ENCODE data around the gene CPA5. TPM values are rescaled to one million over a fixed set of nuclear protein-coding genes. Genes with fewer than 3 reads are reported as not detected.

CPA5 gene
- total and polyA plus RNA-seq, 2 of the 8 experiments (the other 6 are each of a cell fraction or from before 2014, with no cell fraction given): 0.12 TPM; not detected in 1

GRCh38 chr7:130372402-130373165 is 28.0 kb downstream of the CPA5 start:
- Histone ChIP-seq H2BK20ac (ENCODE audit: low read length) (peak overlapping the region; percentile 15; the same call in 1 of the 2 replicates), H3K9ac (replicated peaks in 1 of 4; ENCODE audit: extremely low read depth in 1 of 4, low read depth in 3 of 4, low read length in 3 of 4) (no peak overlapping the region; a peak in 1 of 7 replicates), H4K20me1 (replicated peaks in 1 of 2; ENCODE audit: control insufficient read depth in 1 of 2, insufficient read depth in 2 of 2, low read length in 2 of 2) (no peaks in the 10 kb centered on the region), H3K4me1 (replicated peaks in 1 of 4; ENCODE audit: control insufficient read depth in 3 of 4, insufficient read depth in 4 of 4, low read length in 3 of 4) (peaks cover 0 to 8% (median 6%) of the 10 kb centered on the region in 4 experiments; a peak in 6 of 7 replicates), H4K8ac (ENCODE audit: extremely low read depth, insufficient read depth, low read length) (no peak overlapping the region; the same call in 1 of the 2 replicates), H2AFZ (ENCODE audit: low read length) (peak overlapping the region; percentile 13), H2BK120ac (replicated peaks; ENCODE audit: low read depth, low read length) (peak overlapping the region; percentile 75), H3K79me1 (ENCODE audit: low read depth, low read length) (no peaks in the 10 kb centered on the region), H2AK5ac (ENCODE audit: low read depth, low read length) (no peak overlapping the region), H3K4me3 (ENCODE audit: extremely low read depth in 1 of 4, insufficient read depth in 2 of 4, low read depth in 3 of 4, low read length in 4 of 4) (no peak overlapping the region), H3K18ac (ENCODE audit: extremely low read depth, low read length) (no peak overlapping the region), H3K9me3 (ENCODE audit: insufficient read depth in 2 of 2, low read depth in 1 of 2, low read length in 1 of 2) (peaks cover 18% of the 10 kb centered on the region in 2 experiments), H2BK12ac (ENCODE audit: low read depth, low read length) (peak overlapping the region; percentile 44; the same call in 1 of the 2 replicates), H3K79me2 (ENCODE audit: control insufficient read depth in 1 of 2, insufficient read depth in 2 of 2, low read length in 2 of 2) (no peaks in the 10 kb centered on the region), H3K27ac (ENCODE audit: low read depth, low read length) (no peak overlapping the region), H3K4me2 (ENCODE audit: insufficient read depth in 1 of 2, low read depth in 2 of 2, low read length in 2 of 2) (no peak overlapping the region), H3K23ac (ENCODE audit: insufficient read length) (no peak overlapping the region), H3K4ac (replicated peaks; ENCODE audit: insufficient read length, low read depth, low read length) (no peak overlapping the region), H2BK15ac (ENCODE audit: low read length) (0 out of 2 replicates have a peak overlapping the region, but pooled peaks have one; percentile 53), H3K56ac (replicated peaks; ENCODE audit: insufficient read length, low read depth, low read length) (no peak overlapping the region), H4K91ac (replicated peaks; ENCODE audit: insufficient read length, low read length) (peak overlapping the region; percentile 30), H2BK5ac (ENCODE audit: low read depth, low read length) (no peak overlapping the region), H3K14ac (ENCODE audit: insufficient read length) (no peak overlapping the region), H3K36me3 (ENCODE audit: control insufficient read depth in 2 of 4, insufficient read depth in 4 of 4, low read length in 3 of 4) (no peaks in the 10 kb centered on the region), H3K27me3 (replicated peaks in 1 of 4; ENCODE audit: control insufficient read depth in 3 of 4, extremely low read depth in 1 of 4, insufficient read depth in 3 of 4, low read length in 3 of 4) (no peaks in the 10 kb centered on the region), H4K5ac (ENCODE audit: insufficient read length, low read depth, low read length) (no peak overlapping the region), H3K23me2 (ENCODE audit: low read depth, low read length) (no peaks in the 10 kb centered on the region)
- WGBS, 2 experiments (ENCODE audit: extremely low coverage in 1 of 2, insufficient coverage in 1 of 2, insufficient read length in 1 of 2, insufficient replicate concordance in 2 of 2, low coverage in 1 of 2, low lambda C conversion rate in 2 of 2, missing lambda C conversion rate in 1 of 2): 89% methylated on average over 11 of the region's 11 CpGs; no CpG with 5 or more reads in 1 of the 2 experiments
- DNase-seq (ENCODE audit: low read depth in 1 of 2, low spot score in 2 of 2) (no peak), FAIRE-seq (no peak)
- ChIA-PET CTCF (ENCODE audit: partially characterized antibody) (interaction anchor here (11.6 kb wide), 1 partner anchor 7 kb away, joined by 59 read pairs; the partner anchor contains the start of gene CPA1), POLR2A (ENCODE audit: partially characterized antibody) (interaction anchor here (1.1 kb wide), 1 partner anchor 8 kb away, joined by 3 read pairs; the partner anchor contains the start of gene CPA1)
- TF ChIP-seq YY1 (IDR thresholded peaks at IDR 0.05; ENCODE audit: low read depth, low read length) (0 out of 2 replicates have a peak, but pooled peaks have one; percentile 10), MAX (IDR thresholded peaks at IDR 0.05) (no peak)

Data from H1 (cell line).